ENCODE data around the gene PCDHGA1. TPM values are rescaled to one million over a fixed set of nuclear protein-coding genes. Genes with fewer than 3 reads are reported as not detected.

The PCDHGA1 gene
- total and polyA plus RNA-seq, 2 experiments from 2014 or later: 0.33 TPM; not detected in 1

DNA sequence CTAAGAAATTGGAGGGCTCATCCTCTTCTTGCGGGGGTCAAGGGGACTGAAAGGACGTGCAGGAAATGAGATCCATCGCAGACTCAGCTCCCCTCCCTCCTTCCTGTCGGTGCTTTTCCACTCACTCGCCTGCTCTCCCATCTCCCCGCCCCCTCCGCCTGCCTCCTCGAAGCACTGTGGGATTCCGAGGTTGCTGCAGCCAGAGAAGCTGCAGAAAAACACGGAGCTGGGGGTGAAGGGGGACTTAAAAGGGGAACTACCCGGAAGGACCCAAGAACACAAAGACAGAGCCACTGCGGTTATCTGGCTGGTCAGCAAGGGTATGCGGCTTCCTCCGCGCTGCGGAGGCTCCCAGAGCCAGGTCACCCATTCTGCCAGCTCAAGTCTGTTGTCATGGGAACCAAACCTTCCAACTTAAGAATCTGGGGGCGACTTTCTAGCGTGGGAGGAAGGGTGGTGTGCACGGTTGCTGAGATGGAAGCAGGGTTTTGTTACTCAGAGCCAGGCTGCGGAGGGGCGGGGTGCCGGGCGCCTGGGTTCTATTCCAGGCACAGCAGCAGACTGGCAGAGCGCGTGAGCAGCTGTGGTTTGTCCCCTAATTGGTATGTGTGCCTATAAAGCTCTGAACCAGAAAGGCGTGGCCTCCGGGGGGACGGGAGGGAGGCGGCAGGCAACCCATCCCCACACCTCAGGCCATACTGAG lies 183.5 kb downstream of the PCDHGA1 start:
- Histone ChIP-seq H3K79me2 (peaks cover 2% of the 10 kb centered on the region), H3K4me2 (peak overlapping the region; percentile 94), H2AFZ (peak overlapping the region; percentile 54), H3K4me3 (peak overlapping the region; percentile 39), H3K27ac (peak overlapping the region; percentile 97), H3K9me2 (replicated peaks; ENCODE audit: insufficient read depth) (no peaks in the 10 kb centered on the region), H3K27me3 (no peaks in the 10 kb centered on the region), H3K4me1 (ENCODE audit: insufficient read depth) (peaks cover 29% of the 10 kb centered on the region), H3K9me3 (ENCODE audit: low read depth) (no peaks in the 10 kb centered on the region), H3K36me3 (replicated peaks; ENCODE audit: insufficient read depth, low read depth) (no peaks in the 10 kb centered on the region), H4K20me1 (ENCODE audit: insufficient read depth, poor library complexity, severe bottlenecking) (no peaks in the 10 kb centered on the region)
- 9% methylated on average over 29 of the region's 29 CpGs for WGBS (ENCODE audit: low lambda C conversion rate, missing lambda C conversion rate)
- TF ChIP-seq, protein P1, sequence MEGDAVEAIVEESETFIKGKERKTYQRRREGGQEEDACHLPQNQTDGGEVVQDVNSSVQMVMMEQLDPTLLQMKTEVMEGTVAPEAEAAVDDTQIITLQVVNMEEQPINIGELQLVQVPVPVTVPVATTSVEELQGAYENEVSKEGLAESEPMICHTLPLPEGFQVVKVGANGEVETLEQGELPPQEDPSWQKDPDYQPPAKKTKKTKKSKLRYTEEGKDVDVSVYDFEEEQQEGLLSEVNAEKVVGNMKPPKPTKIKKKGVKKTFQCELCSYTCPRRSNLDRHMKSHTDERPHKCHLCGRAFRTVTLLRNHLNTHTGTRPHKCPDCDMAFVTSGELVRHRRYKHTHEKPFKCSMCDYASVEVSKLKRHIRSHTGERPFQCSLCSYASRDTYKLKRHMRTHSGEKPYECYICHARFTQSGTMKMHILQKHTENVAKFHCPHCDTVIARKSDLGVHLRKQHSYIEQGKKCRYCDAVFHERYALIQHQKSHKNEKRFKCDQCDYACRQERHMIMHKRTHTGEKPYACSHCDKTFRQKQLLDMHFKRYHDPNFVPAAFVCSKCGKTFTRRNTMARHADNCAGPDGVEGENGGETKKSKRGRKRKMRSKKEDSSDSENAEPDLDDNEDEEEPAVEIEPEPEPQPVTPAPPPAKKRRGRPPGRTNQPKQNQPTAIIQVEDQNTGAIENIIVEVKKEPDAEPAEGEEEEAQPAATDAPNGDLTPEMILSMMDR (IDR thresholded peaks at IDR 0.05; ENCODE audit: poor library complexity): no peak
- TF ChIP-seq EZH2phosphoT487 (IDR thresholded peaks at IDR 0.05; ENCODE audit: low read depth, severe bottlenecking, unreplicated experiment) (no peak), EZH2 (IDR thresholded peaks at IDR 0.05; ENCODE audit: borderline replicate concordance) (no peak)
- peak; percentile 83 for DNase-seq (ENCODE audit: low spot score)

DNA sequence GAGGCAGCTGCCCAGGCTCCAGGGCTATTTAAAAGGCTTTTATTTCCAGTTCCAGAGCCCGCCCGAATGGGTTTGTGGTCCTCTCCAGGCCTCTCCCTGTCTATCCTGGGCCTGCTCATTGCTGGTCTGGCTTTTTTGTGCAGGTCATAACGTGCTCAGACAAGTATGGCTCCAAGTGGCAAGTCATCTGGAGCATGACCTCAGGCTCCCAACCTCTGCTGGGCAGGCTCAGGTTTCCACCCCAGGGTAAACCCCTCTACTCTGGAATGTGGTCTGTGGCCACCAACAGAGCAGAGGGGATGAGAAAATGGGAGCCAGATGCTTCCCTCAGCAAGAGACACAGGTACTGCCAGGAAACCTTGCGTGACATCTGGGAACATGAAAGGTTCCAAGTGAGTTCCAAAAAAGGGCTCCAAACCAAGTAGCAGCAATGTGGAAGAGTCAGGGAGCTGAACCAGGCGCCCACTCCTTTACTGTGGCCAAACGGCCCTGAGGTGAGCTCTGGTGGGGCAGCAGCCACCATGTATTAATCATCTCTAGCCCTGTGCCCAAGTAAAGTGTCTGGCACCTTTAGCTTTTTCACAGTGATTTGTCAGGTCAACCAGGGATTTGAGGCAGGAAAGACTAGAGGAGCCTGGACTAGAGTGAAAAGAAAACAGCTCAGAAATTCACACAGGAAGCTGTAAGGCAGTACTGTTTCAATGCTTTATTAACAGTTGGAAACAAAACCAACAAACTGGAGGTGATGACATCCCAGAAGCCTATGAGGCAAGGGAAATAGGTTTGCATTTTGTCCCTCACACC lies 184.2 kb downstream of the PCDHGA1 start:
- TF ChIP-seq, protein P1 (IDR thresholded peaks at IDR 0.05; ENCODE audit: poor library complexity): no peak
- no peak for TF ChIP-seq EZH2 (IDR thresholded peaks at IDR 0.05; ENCODE audit: borderline replicate concordance)
- no peak for TF ChIP-seq EZH2phosphoT487 (IDR thresholded peaks at IDR 0.05; ENCODE audit: low read depth, severe bottlenecking, unreplicated experiment)
- H3K4me1 ChIP-seq (ENCODE audit: insufficient read depth): peaks cover 23% of the 10 kb centered on the region
- H2AFZ ChIP-seq: no peak overlapping the region
- no peaks in the 10 kb centered on the region for H3K27me3 ChIP-seq
- H3K27ac ChIP-seq: peak overlapping the region; percentile 97
- DNase-seq (ENCODE audit: low spot score): no peak
- H3K4me3 ChIP-seq: no peak overlapping the region
- H3K9me3 ChIP-seq (ENCODE audit: low read depth): no peaks in the 10 kb centered on the region
- H3K79me2 ChIP-seq: peaks cover 2% of the 10 kb centered on the region
- WGBS (ENCODE audit: low lambda C conversion rate, missing lambda C conversion rate): 42% methylated on average over 6 of the region's 6 CpGs
- no peaks in the 10 kb centered on the region for H3K9me2 ChIP-seq (replicated peaks; ENCODE audit: insufficient read depth)
- no peaks in the 10 kb centered on the region for H4K20me1 ChIP-seq (ENCODE audit: insufficient read depth, poor library complexity, severe bottlenecking)
- peak overlapping the region; percentile 94 for H3K4me2 ChIP-seq
- no peaks in the 10 kb centered on the region for H3K36me3 ChIP-seq (replicated peaks; ENCODE audit: insufficient read depth, low read depth)

DNA sequence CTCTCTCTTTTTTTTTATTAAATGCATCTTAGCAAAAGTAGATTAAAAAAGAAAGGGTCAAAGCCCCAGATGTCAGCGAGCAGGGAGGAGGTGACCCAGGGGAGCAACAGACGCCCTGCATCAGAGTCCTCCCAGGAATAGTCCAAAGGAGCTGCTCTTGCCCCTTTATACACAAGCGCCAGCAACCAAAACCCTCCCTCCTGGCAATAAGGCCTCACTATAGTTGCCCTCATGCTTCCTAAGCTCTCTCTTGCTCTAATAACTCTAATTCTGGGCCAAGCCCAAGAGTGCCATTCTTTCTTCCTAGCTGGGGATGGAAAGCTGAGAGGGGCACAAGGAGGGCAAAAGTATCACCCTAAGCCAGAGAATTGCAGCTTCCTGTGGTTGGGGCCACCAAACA lies 184.8 kb downstream of the PCDHGA1 start:
- H3K27ac ChIP-seq: peak overlapping the region; percentile 97
- WGBS (ENCODE audit: low lambda C conversion rate, missing lambda C conversion rate): 82% methylated on average over 3 of the region's 3 CpGs
- no peaks in the 10 kb centered on the region for H4K20me1 ChIP-seq (ENCODE audit: insufficient read depth, poor library complexity, severe bottlenecking)
- no peak overlapping the region for H2AFZ ChIP-seq
- H3K79me2 ChIP-seq: peaks cover 2% of the 10 kb centered on the region
- H3K9me3 ChIP-seq (ENCODE audit: low read depth): no peaks in the 10 kb centered on the region
- no peaks in the 10 kb centered on the region for H3K36me3 ChIP-seq (replicated peaks; ENCODE audit: insufficient read depth, low read depth)
- DNase-seq (ENCODE audit: low spot score): no peak
- no peak overlapping the region for H3K4me3 ChIP-seq
- H3K4me1 ChIP-seq (ENCODE audit: insufficient read depth): peaks cover 22% of the 10 kb centered on the region
- TF ChIP-seq EZH2phosphoT487 (IDR thresholded peaks at IDR 0.05; ENCODE audit: low read depth, severe bottlenecking, unreplicated experiment) (no peak), EZH2 (IDR thresholded peaks at IDR 0.05; ENCODE audit: borderline replicate concordance) (no peak)
- TF ChIP-seq, protein P1 (IDR thresholded peaks at IDR 0.05; ENCODE audit: poor library complexity): no peak
- no peak overlapping the region for H3K4me2 ChIP-seq
- H3K9me2 ChIP-seq (replicated peaks; ENCODE audit: insufficient read depth): no peaks in the 10 kb centered on the region
- no peaks in the 10 kb centered on the region for H3K27me3 ChIP-seq

Measured in hepatocyte (in vitro differentiated cells).